ENCODE measurements around the gene GPRC5D. TPM values are rescaled to one million over a fixed set of nuclear protein-coding genes. Genes with fewer than 3 reads are reported as not detected.

The GPRC5D gene
- total RNA-seq, 1 donor from 2014 or later = not detected

GRCh38 chr12:12936983-12937491 is 14.9 kb downstream of the GPRC5D start:
- TF ChIP-seq, protein P1, sequence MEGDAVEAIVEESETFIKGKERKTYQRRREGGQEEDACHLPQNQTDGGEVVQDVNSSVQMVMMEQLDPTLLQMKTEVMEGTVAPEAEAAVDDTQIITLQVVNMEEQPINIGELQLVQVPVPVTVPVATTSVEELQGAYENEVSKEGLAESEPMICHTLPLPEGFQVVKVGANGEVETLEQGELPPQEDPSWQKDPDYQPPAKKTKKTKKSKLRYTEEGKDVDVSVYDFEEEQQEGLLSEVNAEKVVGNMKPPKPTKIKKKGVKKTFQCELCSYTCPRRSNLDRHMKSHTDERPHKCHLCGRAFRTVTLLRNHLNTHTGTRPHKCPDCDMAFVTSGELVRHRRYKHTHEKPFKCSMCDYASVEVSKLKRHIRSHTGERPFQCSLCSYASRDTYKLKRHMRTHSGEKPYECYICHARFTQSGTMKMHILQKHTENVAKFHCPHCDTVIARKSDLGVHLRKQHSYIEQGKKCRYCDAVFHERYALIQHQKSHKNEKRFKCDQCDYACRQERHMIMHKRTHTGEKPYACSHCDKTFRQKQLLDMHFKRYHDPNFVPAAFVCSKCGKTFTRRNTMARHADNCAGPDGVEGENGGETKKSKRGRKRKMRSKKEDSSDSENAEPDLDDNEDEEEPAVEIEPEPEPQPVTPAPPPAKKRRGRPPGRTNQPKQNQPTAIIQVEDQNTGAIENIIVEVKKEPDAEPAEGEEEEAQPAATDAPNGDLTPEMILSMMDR (conservative IDR thresholded peaks at IDR 0.05) = no peak
- no peaks in the 10 kb centered on the region for H3K4me1 Mint-ChIP-seq (ENCODE audit: unreplicated experiment)
- no peak overlapping the region for H3K27ac Mint-ChIP-seq
- peaks cover 11% of the 10 kb centered on the region for H3K36me3 Mint-ChIP-seq
- H3K27me3 Mint-ChIP-seq = no peaks in the 10 kb centered on the region
- no peak for DNase-seq (ENCODE audit: extremely low spot score, unreplicated experiment)
- no peaks in the 10 kb centered on the region for H3K9me3 Mint-ChIP-seq
- no peak overlapping the region for H3K4me3 Mint-ChIP-seq

- TF ChIP-seq, protein P1 (conservative IDR thresholded peaks at IDR 0.05) = no peak
- H3K36me3 Mint-ChIP-seq = peaks cover 25% of the 10 kb centered on the region
- no peak overlapping the region for H3K4me3 Mint-ChIP-seq
- DNase-seq (ENCODE audit: extremely low spot score, unreplicated experiment) = no peak
- no peaks in the 10 kb centered on the region for H3K9me3 Mint-ChIP-seq
- H3K4me1 Mint-ChIP-seq (ENCODE audit: unreplicated experiment) = no peaks in the 10 kb centered on the region
- H3K27me3 Mint-ChIP-seq = no peaks in the 10 kb centered on the region
- no peak overlapping the region for H3K27ac Mint-ChIP-seq
Measured at GRCh38 chr12:12934556-12934955, 17.4 kb downstream of the GPRC5D start.

DNA sequence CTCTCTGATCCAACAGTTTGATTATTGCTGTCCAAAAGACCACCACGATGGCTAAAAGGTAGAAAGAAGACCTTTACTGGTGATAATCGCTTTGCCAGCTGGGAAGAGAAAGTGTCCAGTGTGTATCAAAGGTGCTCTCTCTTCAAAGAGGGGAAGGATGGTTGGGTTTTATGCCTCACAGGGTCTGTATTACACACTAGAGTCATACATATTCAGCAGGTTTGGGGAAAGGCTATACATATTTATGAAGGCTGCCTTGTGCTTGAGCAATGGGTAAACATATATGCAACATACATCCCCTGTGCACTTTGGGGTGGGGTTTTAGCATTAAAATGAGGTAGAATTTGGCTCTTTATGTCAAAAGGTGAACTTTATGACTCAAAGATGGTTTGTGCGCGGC is 18.2 kb downstream of the GPRC5D start:
- Mint-ChIP-seq H3K4me1 (ENCODE audit: unreplicated experiment) (no peaks in the 10 kb centered on the region), H3K27ac (peak overlapping the region; percentile 32)

DNA sequence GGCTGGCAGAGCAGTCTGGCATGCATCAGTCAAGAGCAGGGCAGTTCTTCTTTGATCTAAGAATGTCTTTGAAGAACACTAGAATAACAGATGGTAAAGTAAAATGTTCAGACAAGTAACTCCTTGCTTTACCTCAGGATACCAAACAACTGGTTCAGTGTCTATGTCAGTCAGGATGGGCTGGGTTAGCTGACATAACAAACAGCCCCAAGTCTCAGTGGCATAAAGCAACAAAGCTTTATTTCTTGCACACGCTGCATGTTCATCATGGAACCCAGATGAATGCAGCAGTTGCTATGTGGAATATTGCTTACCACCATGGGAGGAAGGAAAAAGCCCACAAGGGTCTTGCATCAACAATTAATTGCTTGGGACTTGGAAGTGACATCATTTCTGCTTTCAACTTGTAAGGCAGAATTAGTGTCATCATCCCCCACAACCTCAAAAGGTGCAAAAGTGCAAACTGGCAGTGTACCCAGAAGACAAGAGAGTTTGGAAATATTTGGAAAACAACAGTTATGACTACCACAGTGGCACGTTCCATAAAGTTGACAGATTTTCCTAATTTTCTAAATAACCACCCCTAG is 21.2 kb downstream of the GPRC5D start:
- Mint-ChIP-seq H3K36me3 (peaks cover 25% of the 10 kb centered on the region), H3K4me1 (ENCODE audit: unreplicated experiment) (no peaks in the 10 kb centered on the region), H3K27me3 (peaks cover 4% of the 10 kb centered on the region), H3K27ac (no peak overlapping the region), H3K4me3 (no peak overlapping the region), H3K9me3 (no peaks in the 10 kb centered on the region)
- TF ChIP-seq, protein P1 (conservative IDR thresholded peaks at IDR 0.05) = no peak
- DNase-seq (ENCODE audit: extremely low spot score, unreplicated experiment) = no peak

More for the DNA sequence above, 18.2 kb downstream of the GPRC5D start:
- no peaks in the 10 kb centered on the region for H3K27me3 Mint-ChIP-seq
- H3K4me3 Mint-ChIP-seq = no peak overlapping the region
- TF ChIP-seq, protein P1 (conservative IDR thresholded peaks at IDR 0.05) = no peak
- H3K9me3 Mint-ChIP-seq = no peaks in the 10 kb centered on the region
- DNase-seq (ENCODE audit: extremely low spot score, unreplicated experiment) = no peak
- H3K36me3 Mint-ChIP-seq = peaks cover 25% of the 10 kb centered on the region

DNA sequence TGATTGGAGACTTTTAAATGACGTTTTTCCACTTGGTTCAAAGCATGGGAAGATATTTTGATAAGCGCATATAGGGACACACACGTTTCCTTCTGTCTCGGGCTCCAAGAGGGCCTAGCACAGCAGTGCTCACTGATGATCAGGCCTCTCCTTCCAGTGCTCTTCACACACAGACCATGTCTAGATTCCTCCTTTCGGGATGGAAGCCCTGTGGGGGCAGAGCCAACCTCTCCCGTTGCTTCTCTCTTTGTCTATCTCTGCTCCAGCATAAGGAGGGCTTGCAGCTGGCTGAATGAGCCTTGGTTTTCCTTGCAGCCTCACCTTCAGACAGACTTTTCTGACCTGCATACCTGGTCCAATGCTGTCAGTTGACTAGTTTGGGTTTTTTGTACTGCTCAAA is 22.3 kb downstream of the GPRC5D start:
- no peak overlapping the region for H3K4me3 Mint-ChIP-seq
- TF ChIP-seq, protein P1 (conservative IDR thresholded peaks at IDR 0.05) = no peak

More for the DNA sequence above, 22.3 kb downstream of the GPRC5D start:
- Mint-ChIP-seq H3K9me3 (no peaks in the 10 kb centered on the region), H3K27ac (no peak overlapping the region), H3K27me3 (peaks cover 4% of the 10 kb centered on the region), H3K4me1 (ENCODE audit: unreplicated experiment) (no peaks in the 10 kb centered on the region), H3K36me3 (peaks cover 25% of the 10 kb centered on the region)
- no peak for DNase-seq (ENCODE audit: extremely low spot score, unreplicated experiment)

Data from type B pancreatic cell (in vitro differentiated cells).